Activated T-helper 2 cell treated with anti-CD3 and anti-CD28 coated beads, Interferon-gamma antibody, Interleukin-2, Interleukin-4, amounts not matched to agents 10 μg/mL and 5 μg/mL and 100 μg/mL, durations not matched to agents 14 hours and 24 hours and 36 hours (primary cell): Measurements from ENCODE around the gene COL15A1. TPM values are rescaled to one million over a fixed set of nuclear protein-coding genes. Genes with fewer than 3 reads are reported as not detected.
"Not testable (repeated sequence)": the region's sequence is repeated elsewhere in the genome, so short reads cannot be mapped to it uniquely, and the experiment has no call there.

Source experiments
- DNase-seq: peaks from one replicate; pipeline ENCODE4 v3.0.0; 2021; ENCODE audit warnings: low spot score
- H3K27ac Mint-ChIP-seq: one replicate; pipeline ENCODE4 v1.8.0; 2021; ENCODE audit warnings: mixed read lengths
- H3K27me3 Mint-ChIP-seq: one replicate; pipeline ENCODE4 v1.8.0; 2021; ENCODE audit warnings: low read depth, mixed read lengths
- H3K36me3 Mint-ChIP-seq: one replicate; pipeline ENCODE4 v1.8.0; 2021; ENCODE audit warnings: low read depth, mixed read lengths
- H3K4me1 Mint-ChIP-seq: one replicate; pipeline ENCODE4 v1.8.0; 2021; ENCODE audit warnings: low read depth, mixed read lengths
- H3K4me3 Mint-ChIP-seq: one replicate; pipeline ENCODE4 v1.8.0; 2021; ENCODE audit warnings: low read depth, mild to moderate bottlenecking, moderate library complexity, mixed read lengths
- H3K9me3 Mint-ChIP-seq: one replicate; pipeline ENCODE4 v1.8.0; 2021; ENCODE audit warnings: mixed read lengths
- intact Hi-C: fragments of 100-400 bp; cut with micrococcal nuclease; formaldehyde crosslinking; loops from one replicate; pipeline ENCODE4 v1.15.1; 2023
- total RNA-seq: library from RNA; stranded (reverse); gene quantifications from 2 replicates; pipeline ENCODE4 v1.2.3, GENCODE V29; 2022

The COL15A1 gene
- total RNA-seq, 1 donor from 2014 or later: not detected

DNA sequence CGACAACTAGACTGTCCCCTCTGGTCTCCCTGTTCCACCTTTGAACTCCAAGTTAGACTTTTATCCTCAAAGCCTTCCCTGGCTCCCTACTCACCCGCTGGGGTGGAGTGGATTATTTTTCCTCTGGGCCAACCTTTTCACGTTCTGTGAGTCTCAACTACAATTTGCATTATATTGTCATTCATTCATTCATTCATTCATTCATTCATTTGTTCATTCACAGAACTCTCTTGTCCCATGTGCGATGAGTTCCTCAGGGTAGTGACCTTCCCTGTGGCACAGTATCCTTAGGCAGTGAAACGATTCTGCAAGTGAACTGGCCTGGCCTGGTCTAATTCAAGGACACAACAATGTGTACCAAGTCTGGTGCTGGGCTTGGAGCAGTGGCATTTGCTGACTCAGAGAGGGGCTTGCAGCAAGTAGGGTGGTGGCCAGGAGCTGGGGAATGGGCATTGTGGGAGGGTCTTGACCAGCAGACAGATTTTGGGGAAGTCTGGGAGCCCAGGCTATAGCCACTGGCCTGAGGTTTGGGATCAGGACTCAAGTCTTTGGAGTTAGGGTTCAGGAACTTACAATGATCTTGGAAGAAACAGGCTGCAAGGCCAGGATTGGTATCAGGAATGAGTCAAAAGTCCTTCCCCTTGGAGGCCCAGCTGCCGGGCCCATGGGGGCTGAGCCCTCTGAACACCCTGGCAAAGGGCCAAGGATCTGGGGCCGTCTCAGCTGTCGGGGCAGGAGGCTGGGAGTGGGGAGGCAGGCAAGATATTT, 37.2 kb upstream of the COL15A1 start:
- Mint-ChIP-seq H3K4me1 (no peaks in the 10 kb centered on the region), H3K27ac (no peak overlapping the region), H3K4me3 (no peak overlapping the region), H3K9me3 (no peaks in the 10 kb centered on the region), H3K36me3 (no peaks in the 10 kb centered on the region), H3K27me3 (no peaks in the 10 kb centered on the region)
- DNase-seq: no peak
- intact Hi-C loops: no loop called here

DNA sequence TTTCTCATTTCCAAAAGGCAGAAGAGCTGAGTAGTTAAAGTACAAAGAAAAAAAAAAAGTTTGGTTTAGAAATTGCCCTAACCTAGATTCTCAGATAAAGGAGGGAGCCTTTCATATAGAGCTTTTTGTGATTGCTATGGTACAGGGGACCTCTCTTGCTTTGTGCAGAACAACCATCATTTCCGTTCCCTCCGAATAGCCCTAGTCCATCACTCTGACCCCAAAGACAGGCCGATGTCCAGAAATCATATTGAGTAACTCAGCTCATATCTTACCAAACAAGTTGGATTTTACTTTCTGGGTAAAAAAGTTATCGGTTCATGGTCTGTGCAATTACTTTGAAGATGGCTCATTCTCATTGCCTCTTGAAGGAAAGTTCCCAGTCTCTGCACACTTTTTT, 36.7 kb upstream of the COL15A1 start:
- Mint-ChIP-seq H3K4me3 (no peak overlapping the region), H3K9me3 (no peaks in the 10 kb centered on the region), H3K4me1 (no peaks in the 10 kb centered on the region), H3K27me3 (no peaks in the 10 kb centered on the region), H3K27ac (no peak overlapping the region), H3K36me3 (no peaks in the 10 kb centered on the region)
- DNase-seq: no peak
- intact Hi-C loops: no loop called here

DNA sequence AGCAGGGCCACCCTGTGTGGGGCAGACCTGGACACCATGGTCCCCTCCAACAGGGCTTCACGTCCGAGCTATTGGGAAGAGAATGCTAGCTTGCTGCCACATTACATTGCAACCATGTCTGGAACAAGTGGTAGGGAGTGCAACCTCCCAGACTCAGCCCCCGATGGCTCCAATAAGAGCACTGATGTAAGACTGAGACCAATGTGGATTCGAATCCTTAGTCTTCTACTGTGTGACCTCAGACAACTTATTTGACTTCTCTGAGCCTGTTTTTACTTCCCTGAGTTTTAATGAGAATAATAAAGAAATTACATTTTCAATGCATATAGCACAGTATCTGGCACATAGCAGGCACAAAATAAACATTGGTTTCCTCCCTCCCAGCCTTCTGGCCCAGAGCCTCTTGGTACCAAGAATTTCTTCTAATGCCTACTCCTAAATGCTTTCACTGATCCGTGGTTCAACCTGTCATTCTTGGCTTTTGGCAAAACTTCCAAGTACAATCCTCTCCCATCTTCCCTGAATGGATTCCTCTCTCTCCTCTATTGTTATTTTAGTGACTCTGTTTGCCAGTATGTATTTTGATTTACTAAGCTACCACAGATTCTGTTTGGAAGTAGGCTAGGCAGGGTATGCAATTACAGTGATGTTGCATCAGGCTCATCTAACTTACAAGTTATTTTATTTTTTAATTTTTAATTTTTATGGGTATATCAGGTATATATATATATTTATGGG, 34.6 kb upstream of the COL15A1 start:
- H3K27me3 Mint-ChIP-seq: no peaks in the 10 kb centered on the region
- H3K27ac Mint-ChIP-seq: no peak overlapping the region
- no peaks in the 10 kb centered on the region for H3K4me1 Mint-ChIP-seq
- no peak for DNase-seq
- no peaks in the 10 kb centered on the region for H3K9me3 Mint-ChIP-seq
- intact Hi-C loops: no loop called here
- no peaks in the 10 kb centered on the region for H3K36me3 Mint-ChIP-seq
- H3K4me3 Mint-ChIP-seq: no peak overlapping the region

DNA sequence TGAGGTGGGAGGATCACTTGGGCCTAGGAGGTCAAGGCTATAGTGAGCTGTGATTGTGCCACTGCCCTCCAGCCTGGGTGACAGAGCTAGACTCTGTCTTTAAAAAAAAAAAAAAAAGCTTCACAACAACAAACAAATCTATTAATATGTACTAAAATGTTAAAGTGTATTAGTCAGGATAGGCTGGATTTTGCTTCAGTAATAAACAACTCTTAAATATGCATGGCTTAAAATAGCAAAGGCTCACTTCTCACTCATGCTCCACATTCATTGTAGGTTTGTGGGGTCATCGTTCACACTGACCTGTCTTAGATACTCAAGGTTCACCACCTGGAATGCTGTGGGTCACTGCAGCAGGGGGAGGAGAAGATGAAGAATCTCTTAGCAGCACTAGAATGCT, 33.8 kb upstream of the COL15A1 start:
- intact Hi-C loops: no loop called here
- no peaks in the 10 kb centered on the region for H3K4me1 Mint-ChIP-seq
- no peaks in the 10 kb centered on the region for H3K36me3 Mint-ChIP-seq

DNA sequence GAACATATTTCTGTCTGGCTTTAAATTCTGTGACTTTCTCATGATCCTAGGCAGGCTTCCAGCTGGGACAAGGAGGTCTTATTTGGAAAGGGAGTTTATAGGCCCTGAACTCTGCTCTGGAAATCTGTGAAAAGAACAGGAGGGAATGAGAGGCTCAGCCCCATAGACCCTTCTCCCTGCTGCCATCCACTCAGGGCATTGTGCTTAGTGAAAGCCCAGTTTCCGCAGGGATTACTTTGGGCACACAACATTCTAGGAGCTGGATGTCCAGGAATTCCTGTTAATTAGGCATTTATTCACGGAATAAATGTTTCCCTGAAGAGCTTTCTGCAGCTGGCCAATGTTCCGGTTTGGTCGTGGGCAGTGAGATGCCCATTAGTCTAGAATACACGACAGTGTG, 32.7 kb upstream of the COL15A1 start:
- Mint-ChIP-seq H3K36me3 (no peaks in the 10 kb centered on the region), H3K4me1 (no peaks in the 10 kb centered on the region), H3K4me3 (no peak overlapping the region), H3K9me3 (no peaks in the 10 kb centered on the region), H3K27ac (no peak overlapping the region), H3K27me3 (peaks cover 2% of the 10 kb centered on the region)
- no peak for DNase-seq
- intact Hi-C loops: no loop called here

More for the DNA sequence above, 33.8 kb upstream of the COL15A1 start:
- H3K27me3 Mint-ChIP-seq: no peaks in the 10 kb centered on the region
- no peak for DNase-seq
- H3K9me3 Mint-ChIP-seq: no peaks in the 10 kb centered on the region
- H3K27ac Mint-ChIP-seq: no peak overlapping the region
- no peak overlapping the region for H3K4me3 Mint-ChIP-seq

DNA sequence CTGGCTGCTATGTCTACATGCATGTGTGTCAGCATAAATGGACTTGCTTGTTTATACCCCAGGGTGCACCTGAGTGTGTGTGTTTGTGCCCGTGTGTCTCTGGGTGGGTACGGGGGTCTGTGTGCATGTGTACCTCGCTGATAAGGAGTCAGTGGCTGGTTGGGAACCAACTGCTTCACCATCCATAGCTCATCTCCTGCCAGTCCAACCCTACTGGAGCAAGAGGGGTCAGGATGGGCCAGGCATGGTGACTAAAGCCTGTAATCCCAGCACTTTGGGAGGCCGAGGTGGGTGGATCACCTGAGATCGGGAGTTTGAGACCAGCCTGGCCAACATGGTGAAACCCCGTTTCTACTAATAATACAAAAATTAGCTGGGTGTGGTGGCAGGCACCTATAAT, 32.0 kb upstream of the COL15A1 start:
- H3K4me1 Mint-ChIP-seq, H3K9me3 Mint-ChIP-seq, H3K27me3 Mint-ChIP-seq, H3K27ac Mint-ChIP-seq, intact Hi-C loops, DNase-seq, H3K36me3 Mint-ChIP-seq, H3K4me3 Mint-ChIP-seq: not testable (repeated sequence)

DNA sequence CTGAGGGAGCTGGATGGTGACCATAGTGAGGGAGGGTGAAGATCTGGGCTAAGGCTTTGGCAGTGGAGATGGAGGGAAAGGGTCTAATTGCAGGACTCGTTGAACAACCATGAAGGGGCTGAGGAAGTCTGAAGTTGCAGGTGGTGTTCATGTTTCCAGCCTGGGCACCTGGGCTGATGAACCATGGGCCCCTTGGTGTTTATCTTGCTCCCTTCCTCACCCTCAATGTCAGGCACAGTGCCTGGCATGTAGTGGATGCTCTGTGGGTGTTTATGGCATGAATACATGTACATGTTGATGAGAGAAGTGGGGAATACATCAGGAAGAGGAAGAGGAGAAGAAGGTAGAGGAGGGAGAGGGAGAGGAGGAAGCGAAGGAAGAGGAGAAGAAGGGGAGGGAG, 31.3 kb upstream of the COL15A1 start:
- Mint-ChIP-seq H3K9me3 (no peaks in the 10 kb centered on the region), H3K4me1 (no peaks in the 10 kb centered on the region), H3K36me3 (no peaks in the 10 kb centered on the region), H3K4me3 (no peak overlapping the region), H3K27ac (no peak overlapping the region), H3K27me3 (peaks cover 2% of the 10 kb centered on the region)
- DNase-seq: no peak
- intact Hi-C loops: no loop called here

DNA sequence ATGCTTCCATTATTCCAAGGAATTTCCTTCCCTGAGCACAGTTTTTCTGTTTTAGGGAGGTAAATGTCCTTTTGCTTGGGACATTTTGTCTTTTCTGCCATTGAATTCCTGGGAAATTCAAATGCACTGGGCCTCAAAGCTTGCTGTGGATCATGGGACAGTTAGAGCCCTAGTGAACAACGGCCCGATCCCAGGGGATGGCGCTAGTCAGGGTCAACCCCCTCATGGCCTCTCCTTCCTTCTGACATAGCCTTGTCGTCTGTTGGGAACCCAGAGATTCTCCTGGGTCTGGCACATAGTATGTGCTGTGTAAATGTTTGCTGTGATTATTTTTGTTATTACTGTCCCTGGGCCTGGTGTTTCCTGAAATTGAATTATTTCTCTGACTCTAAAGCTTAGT, 30.7 kb upstream of the COL15A1 start:
- H3K4me1 Mint-ChIP-seq: no peaks in the 10 kb centered on the region
- peaks cover 3% of the 10 kb centered on the region for H3K27me3 Mint-ChIP-seq
- no peak for DNase-seq
- H3K36me3 Mint-ChIP-seq: no peaks in the 10 kb centered on the region
- no peak overlapping the region for H3K4me3 Mint-ChIP-seq
- intact Hi-C loops: no loop called here
- no peaks in the 10 kb centered on the region for H3K9me3 Mint-ChIP-seq
- no peak overlapping the region for H3K27ac Mint-ChIP-seq

DNA sequence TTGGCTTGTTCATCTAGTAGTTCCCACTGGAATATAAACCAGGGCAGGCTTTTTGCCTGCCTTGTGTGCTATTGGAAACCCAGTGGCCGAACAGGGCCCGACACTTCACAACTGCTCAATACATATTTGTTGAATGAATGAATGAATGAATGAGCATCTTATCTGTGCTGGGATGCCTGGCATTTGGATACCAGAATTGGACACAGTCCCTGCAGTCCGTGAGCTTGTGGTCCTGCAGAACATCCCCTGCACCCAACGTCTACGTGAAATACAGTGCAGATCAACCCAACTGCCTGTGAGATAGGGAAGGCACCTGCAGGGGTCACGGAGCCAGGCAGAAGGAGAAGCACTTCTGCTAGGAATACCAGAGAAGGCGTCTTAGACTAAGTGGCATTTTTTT, 30.0 kb upstream of the COL15A1 start:
- intact Hi-C loops: no loop called here

DNA sequence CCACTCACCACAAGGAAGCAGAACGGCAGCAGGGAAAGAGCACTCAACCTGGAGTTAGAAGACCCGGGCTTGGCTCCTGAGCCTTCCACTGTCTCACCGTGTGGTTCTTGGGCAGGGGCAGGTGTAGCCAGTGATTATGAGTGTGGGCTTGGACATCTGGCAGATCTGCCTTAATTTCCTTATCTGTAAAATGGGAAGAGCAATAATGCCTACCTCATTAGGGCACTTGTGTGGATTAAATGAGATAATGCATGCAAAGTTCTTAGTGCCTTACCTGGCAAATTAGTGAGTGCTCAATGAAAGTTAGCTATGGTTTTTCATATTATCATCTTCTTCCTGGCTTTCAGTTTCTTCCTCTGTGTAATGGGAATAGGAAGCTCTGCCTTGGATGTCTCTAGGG, 28.1 kb upstream of the COL15A1 start:
- no peaks in the 10 kb centered on the region for H3K4me1 Mint-ChIP-seq
- intact Hi-C loops: no loop called here
- no peak for DNase-seq
- no peaks in the 10 kb centered on the region for H3K36me3 Mint-ChIP-seq
- no peak overlapping the region for H3K27ac Mint-ChIP-seq
- no peaks in the 10 kb centered on the region for H3K9me3 Mint-ChIP-seq
- H3K4me3 Mint-ChIP-seq: no peak overlapping the region
- peaks cover 7% of the 10 kb centered on the region for H3K27me3 Mint-ChIP-seq

More for the DNA sequence above, 30.0 kb upstream of the COL15A1 start:
- H3K9me3 Mint-ChIP-seq: no peaks in the 10 kb centered on the region
- no peak overlapping the region for H3K4me3 Mint-ChIP-seq
- H3K27me3 Mint-ChIP-seq: peaks cover 3% of the 10 kb centered on the region
- H3K4me1 Mint-ChIP-seq: no peaks in the 10 kb centered on the region
- DNase-seq: no peak
- H3K27ac Mint-ChIP-seq: no peak overlapping the region
- H3K36me3 Mint-ChIP-seq: no peaks in the 10 kb centered on the region

DNA sequence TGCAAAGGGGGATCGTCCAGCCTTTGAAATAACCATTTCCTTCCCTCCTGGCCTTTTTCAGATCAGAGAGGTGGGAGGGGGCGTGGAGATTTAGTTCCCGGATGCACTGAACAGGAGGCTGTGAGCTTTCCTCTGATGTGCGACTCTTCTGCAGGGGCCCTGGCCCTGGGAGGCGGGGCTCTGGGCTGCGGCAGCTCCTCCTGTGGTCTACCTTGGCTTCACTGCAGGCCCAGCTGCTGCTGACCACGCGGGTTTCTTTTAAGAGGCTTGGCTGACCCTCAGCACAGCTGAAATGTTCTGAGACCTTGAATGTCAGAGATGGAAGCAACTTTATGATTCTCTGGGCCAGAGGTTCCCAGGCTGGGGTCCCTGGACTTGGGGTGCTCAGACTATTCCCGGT, 27.0 kb upstream of the COL15A1 start:
- Mint-ChIP-seq H3K36me3 (no peaks in the 10 kb centered on the region), H3K27ac (no peak overlapping the region), H3K4me3 (no peak overlapping the region), H3K9me3 (no peaks in the 10 kb centered on the region), H3K27me3 (peaks cover 9% of the 10 kb centered on the region), H3K4me1 (no peaks in the 10 kb centered on the region)
- intact Hi-C loops: no loop called here
- DNase-seq: no peak

DNA sequence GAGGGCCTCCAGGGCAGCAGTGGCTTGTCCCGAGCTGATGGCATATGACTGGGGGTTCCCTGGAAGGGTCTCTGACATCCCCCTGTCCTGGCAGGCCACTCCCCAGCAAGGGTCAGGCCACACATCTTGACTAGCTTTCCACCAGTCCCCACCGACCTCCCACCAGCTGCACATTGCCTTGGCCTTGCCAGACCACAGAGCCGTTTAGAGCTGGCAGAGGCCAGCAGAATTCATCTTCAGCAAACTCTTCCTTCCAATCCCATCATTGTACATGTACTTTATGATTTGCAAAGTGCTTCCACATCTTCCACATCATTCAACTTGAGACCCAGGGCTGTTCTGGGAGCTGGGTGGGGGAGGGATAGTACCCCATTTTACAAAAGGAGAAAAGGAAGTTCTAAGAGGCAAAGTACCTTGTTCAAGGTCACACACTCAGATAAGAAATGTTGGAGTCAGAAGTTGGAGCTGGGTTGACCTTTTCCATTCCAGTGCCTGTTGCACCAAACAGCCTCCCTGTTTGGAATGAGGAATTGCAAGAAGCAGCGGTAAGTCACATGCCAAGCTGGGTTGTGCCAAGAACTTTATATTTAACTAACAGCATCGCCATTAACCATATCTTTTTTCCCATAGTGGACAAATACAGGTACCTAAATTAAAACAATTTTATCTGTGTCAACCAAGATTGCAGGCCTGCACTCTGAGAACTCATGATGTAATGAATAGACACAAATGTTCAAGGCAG, 25.8 kb upstream of the COL15A1 start:
- peaks cover 9% of the 10 kb centered on the region for H3K27me3 Mint-ChIP-seq
- no peak overlapping the region for H3K27ac Mint-ChIP-seq
- H3K36me3 Mint-ChIP-seq: no peaks in the 10 kb centered on the region
- DNase-seq: no peak
- intact Hi-C loops: no loop called here
- no peaks in the 10 kb centered on the region for H3K4me1 Mint-ChIP-seq
- no peak overlapping the region for H3K4me3 Mint-ChIP-seq
- H3K9me3 Mint-ChIP-seq: no peaks in the 10 kb centered on the region

DNA sequence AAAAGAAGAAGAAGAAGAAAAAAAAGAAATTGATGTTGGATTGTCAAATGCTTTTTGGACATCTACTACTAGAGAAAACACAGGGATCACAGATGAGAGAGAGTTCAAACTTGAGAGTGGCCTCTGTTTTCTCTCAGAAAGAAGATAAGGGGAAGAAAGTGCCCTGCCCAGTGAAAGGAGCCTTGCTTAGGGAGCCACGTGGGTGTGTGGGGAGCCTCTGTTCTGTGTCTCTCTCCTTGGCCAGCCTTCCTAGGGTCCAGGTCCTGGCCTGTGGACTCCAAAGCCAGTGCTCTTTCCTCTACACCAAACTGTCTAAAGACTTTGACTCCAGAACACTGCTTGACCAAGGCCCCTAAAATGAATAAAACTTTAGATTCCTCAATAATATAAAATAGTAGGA, 22.0 kb upstream of the COL15A1 start:
- Mint-ChIP-seq H3K27me3 (peaks cover 9% of the 10 kb centered on the region), H3K27ac (no peak overlapping the region), H3K4me1 (no peaks in the 10 kb centered on the region), H3K4me3 (no peak overlapping the region), H3K36me3 (no peaks in the 10 kb centered on the region), H3K9me3 (no peaks in the 10 kb centered on the region)
- intact Hi-C loops: loop anchor here (1.0 kb wide), 1 partner anchor 25 kb away; no protein-coding TSS in a partner anchor
- DNase-seq: no peak
